Left forelimb (tissue), 1 donor: ENCODE data around the gene CDKAL1.
"Not testable (repeated sequence)": the region's sequence is repeated elsewhere in the genome, so short reads cannot be mapped to it uniquely, and the experiment has no call there.

Experiments used
- DNase-seq: peaks from one replicate; pipeline ENCODE4 v3.0.0-alpha.2; 2018; ENCODE audit warnings: low spot score

CDKAL1 gene

DNA sequence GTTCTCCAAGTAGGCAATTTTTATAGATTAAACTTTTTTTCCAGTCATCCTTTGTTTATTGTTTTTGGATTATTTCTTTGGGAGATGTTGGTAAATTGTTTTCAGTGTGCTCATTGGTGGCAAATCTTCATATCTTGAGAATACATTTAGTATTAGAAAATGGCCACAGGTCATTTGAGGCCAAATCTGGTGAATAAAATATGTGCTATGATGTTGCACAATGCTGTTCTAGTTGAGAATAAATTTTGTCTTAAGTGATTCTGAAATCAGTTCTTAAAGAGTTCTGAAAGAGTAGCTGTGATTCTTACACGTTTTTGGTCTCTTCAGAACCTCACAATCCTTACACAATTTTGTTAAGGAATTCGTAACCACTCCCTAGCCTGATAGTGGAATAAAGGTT, 20.1 kb downstream of the CDKAL1 start:
- no peak for DNase-seq

DNA sequence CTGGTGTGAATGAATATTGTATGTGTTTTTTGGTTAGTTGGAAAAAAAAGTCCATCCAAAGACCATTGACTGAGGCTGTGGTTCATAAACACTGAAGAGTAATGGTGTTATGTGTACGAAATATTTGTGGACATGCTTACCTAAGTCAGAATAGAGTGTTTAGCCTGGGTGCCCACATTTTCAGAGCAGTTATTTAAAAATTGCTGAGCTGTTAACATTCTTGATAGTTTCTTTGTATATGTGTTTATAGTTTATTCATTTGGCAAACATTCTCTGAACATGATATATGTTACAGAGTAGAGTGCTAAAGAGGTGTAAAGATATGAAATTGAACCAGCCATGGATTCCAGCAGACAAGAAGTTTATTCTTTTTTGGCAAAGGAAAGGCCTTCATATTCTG, 20.6 kb downstream of the CDKAL1 start:
- DNase-seq, result no peak

DNA sequence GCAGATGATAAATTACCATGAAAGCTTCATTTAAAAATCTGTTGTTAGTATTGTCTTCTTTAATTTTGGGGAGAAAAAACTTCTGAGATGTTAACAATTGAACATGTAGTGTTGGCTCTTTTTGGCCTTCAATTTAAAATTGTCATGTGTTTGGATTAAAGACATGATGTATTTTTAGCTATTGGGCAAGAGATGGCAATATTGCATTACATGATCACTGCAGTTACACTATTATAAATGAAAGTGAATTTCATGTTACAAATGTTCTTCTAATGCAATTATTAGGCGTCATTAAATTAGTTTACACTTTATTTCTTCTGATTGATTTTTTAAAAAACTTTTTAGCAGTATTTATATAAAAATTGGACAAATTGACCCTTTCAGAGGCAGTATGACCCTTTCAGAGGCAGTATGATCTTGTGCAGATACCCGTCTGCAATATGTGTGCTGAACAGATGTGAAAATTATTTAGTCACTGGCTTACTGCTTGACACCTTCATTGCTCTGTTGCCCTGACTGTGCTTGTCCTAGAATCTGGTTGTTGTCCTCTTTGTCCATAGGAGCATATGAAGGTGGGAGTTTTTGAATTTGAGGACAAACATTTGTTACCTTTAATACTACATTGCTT, 25.8 kb downstream of the CDKAL1 start:
- DNase-seq, result no peak

DNA sequence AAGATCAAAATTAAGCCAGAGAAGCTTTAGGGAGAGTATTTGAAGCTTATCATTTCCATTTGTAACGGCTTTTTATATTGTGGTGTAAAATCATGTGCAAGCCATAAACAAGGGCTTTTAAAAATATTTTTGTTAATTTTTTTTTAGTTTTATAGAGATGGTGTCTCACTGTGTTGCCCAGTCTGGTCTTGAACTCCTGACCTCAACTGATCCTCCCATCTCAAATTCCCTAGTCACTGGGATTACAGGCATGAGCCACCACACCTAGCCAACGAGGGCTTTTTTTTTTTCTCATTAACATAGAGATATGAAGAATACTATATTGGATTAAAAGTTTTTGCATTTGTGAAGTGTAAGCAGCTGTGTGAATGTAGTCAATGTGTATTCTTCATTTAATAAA, 29.1 kb downstream of the CDKAL1 start:
- DNase-seq, result no peak

DNA sequence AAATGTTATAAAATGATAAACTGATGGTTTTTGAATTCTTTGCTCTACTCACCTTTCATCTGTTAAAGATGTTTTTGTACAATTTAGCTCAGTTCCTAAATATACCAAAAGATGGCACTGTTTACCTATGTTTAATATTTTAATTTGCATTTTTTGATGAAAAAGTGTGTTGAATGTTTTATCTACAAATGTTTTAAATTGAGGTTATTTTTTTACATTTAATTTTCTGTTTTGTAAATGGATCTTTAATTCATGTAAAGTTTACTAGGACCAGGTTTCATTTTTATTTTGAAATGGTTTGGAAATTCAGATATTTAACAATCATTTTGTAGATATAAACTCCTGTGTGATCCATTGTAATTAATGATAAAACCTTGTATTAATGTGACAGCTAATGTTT, 30.0 kb downstream of the CDKAL1 start:
- DNase-seq, result no peak

DNA sequence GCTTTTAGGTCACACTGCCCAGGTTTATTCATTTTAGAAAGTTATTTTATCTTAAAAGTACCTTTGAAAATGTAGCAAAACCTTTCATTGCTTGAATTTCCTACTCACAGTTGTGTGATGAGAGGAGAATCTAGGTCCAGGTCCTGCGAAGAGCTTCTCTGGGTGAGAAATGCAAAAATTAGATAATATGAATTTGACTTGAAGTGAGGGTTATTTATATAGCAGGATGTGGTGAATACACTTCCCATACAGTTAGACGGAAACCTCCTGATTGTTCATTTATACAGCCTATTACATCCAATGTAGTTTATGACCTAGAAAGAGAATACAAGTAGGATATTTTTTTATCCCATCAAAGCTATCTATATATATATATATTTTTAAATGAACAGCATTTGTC, 30.5 kb downstream of the CDKAL1 start:
- no peak for DNase-seq

DNA sequence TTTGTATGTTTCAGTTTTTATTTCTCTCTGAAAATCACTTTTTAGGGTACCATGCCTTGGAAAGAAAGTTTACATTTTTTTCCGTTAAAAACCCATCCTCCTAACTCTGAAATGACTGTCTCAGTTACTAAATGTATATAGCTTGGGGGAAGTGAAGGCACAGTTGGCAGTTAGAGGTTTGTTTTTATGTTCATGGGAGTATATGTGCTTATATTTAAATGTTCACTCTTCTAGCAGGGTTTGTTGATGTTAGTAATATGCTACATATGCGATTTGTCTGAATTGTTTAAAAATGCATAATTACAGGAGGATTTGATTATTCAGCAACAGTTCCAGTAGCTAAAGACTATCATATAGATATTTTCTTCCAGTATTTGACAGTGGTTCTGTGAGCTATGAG, 31.1 kb downstream of the CDKAL1 start:
- DNase-seq, result no peak

DNA sequence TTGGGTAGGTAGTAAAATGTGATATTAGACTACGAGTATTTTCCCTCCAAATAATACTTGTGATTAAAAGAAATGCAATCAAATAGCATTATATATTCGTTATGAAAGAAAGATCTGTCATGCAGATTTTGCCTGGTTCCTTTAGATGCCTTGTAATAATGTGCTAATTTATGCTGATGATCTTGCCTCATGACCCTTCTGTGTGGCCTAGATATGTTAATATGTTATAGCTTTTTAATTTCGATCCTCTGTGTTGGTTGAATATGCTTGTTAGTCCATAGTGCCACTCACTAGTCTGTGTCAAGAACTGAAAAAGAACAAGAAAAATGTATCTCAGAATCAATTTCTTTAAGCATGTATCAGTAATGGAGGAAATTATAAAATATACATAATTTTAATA, 31.9 kb downstream of the CDKAL1 start:
- no peak for DNase-seq

DNA sequence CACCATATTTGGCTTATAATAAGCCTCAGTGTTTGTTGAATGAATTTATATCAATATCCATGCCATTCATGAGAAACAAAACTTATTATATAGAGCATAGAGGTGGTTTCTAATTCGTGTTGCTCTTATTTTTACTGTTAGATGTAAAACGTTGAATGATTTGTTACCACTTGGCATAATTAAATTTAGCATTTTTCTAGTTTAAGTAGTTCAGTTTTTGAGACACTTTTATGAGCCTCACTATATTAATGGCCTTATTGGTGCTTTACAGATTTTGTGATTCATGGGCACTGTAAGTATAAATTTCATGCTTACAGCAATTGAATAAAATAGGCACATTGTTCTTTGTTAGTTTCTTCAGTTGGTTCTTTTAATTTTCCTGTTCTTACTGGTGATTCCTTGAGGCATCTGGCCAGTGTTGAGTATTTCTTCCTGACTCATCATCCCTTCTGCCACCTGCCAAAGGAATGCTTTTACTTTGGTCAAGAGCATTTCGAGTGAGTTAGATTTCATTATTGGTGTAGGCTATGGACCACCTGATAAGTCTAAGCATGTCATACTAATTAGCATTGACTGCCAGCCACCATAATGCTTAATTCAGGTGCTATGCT, 34.8 kb downstream of the CDKAL1 start:
- DNase-seq, result no peak

DNA sequence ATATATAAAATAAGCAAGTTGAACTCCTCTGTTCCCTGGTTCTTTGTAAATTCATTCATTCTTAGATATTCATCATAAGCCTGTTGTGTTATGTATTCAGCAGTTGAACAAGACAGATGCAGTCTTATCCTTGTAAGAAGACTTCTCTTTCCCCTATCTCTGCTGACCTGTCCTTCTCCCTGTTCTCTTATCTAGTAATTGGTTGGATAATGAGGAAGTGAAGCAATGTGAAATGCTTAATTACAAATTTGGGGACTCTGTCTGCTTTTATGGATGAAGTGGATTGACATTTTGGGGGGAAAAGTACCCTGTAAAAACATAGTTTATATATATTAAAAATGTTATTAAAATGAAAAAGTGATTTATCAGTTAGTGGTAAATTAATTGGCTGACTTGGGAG, 37.0 kb downstream of the CDKAL1 start:
- DNase-seq, result no peak

DNA sequence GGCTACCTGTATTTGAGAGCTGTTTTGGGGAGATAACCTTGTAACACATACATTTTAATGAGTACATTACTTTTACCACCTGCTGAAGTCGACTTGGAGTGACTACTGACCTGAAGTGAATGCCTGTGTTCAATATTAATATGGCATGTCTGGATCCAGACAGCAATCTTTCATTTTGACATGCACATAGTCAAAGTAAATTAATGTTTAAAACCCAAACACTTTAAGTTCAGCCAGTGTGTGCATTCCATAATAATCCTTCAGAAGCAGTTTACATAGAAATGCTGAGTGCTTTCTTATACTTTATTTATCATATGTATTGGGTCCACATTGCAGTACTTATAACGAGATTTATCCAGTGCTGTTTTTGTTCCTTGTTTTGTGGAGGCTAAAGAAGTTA, 38.0 kb downstream of the CDKAL1 start:
- DNase-seq, result no peak

DNA sequence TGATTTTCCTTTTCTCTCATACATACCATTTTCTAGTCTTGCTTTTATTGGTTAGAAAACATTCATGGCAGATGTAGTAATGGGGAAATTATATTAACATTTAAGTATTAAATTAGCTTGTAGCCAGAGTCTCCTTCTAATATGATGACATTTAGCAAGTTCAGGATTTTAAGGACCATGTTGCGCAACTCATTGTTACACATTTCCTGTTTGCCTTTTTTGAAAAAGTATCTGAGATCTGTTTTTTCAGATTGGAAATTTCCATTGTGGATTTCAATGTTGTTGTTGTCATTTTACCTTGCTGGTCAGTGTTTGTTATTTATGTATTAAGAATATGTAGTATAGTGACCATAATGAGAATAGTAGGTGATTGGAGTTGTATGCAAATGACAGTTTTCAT, 38.7 kb downstream of the CDKAL1 start:
- no peak for DNase-seq

DNA sequence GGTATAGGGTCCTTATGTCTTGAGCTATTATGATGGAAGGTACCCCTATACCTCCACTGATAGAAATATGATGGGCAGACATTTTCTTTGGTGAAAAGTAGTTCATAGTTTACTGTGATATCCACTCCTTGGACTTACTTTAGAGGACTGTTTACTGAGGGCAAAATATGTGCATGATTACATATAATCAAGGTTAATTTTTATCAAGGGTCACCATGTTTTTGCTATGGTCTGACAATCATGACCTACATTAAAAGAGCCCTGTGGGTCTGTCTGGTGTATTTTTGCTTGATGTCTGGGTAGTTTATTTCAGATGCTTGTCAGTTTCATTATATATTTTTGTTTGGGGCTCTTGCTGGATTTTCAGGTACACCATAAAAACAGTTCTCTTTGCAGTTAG, 40.1 kb downstream of the CDKAL1 start:
- no peak for DNase-seq

DNA sequence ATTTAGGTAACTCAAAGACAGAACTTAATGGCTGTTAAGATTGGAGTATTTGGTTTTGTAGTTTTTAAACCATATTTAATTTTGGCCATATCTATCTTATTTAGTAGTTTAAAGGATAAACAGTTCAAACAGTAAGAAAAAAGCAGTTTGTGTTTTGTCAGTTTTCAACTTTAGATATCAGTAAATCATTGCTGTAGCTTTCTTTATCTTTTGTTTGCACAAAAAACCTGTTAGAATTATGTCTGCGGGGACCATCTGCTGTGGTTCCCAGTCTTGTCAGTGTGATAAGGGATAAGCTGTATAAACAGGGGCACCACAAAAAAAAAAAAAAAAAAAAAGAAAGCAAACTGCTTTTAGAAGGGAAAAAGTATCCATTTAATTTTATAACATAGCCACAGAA, 40.9 kb downstream of the CDKAL1 start:
- DNase-seq, result no peak

DNA sequence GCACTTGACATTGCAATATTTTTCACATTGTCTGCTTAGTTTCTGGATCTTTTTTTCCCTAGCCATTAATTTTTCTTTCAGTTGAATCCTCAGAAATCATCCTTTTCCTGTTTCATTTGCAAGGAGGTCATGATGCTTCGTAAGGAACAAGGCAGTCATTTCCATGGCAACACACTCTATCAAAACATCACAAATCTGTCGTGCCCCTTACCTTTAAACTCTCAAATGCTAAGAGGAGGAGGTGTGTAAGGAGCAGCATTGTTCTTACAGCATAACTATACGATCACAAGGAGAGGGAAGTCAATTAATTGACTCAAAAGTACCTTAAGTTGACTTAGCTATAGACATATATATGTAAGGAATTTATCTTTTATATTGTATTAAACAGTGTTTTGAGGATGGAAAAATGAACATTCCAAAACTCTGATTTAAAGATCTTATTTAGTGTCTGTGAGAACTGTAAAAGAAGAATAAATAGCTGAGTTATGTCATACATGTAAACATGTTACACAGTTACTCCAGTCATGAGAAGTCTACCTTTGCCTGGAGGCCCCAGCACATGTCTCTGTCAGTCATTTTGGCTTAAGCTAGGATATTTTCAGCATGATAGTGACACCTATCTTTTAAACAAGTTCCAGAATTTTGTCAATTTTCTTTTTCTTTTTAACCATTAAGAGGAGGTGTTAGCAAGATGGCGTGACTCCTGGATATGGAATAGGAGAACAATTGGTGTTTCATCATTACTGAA, 41.6 kb downstream of the CDKAL1 start:
- no peak for DNase-seq

DNA sequence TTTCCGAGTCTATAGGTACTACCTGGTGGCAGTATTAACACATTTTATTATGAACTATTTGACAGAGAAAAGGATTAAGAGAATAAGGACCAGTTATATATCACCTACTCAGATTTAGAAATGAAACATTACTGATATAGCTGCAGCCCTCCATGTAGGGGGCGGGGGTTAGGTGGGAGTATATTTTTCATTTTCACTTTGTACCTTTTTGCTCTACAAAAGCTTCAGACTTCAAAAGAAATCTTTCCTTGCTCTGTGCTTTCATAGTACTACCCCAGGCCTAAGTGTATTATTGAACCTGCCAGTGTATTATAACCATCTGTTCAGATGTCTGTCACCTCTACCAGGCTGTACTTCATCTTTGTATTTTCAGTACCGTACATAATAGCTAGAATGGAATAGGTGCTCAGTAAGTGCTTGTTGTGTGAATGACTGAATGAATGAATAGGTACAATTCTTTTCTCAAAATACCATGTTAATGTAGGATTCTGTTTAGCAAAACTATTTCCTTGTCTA, 43.0 kb downstream of the CDKAL1 start:
- no peak for DNase-seq

DNA sequence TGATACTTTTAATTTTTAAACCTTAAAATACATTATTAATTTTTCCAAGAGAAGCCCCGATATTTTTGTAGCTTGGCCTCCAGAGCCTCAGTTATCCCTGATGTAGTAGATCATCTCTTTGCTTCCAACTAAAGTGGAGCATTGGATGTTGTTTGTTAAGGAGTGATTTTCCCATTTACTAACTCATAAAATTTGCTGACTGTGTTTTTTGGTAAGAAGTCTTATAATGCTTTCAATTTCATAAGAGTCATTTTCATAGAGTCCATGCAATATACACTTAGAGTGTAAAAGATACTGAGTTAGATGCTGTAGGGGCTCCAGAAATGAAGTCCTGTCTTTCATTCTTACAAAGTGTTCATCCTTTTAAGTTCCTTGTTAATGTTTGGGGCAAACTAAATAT, 46.8 kb downstream of the CDKAL1 start:
- DNase-seq, result no peak

DNA sequence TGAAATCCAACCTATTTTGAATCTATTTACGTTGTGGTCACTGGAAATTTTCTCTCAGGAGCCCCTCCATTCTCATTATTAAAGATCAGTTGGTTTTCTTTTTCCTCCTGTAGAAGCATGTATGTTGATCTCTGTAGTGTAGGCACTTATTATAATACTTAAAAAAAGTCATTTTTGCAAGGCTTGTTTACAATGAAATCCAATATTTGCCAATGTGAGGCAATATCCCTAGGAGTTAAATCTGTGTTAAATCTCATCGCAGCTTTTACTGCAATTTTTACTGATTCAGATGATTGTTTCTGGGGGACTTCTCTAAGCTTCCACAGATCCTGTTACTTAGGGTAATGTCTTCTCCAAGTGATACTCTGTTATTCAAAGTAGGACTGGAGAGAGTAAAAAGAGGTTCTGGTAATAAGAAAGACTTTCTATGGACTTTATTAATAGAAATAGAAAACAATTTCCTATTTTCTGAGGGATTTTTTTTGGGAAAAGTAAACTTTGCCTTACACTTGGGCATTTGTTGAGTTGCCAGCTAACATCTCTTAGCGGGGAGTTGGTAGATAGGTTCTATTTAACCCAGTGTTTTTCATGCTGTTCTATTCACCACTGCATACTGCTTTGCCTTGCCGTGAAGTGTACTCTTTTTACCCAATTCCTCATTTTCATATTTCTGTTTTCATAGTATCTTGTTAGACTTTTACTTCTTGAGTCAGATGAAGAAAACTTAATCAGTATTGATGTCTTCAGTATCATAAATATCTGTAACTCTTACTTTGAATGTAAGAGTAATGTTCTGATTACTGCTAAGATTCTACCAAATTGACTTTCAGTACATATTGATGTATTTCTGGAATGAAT, 48.6 kb downstream of the CDKAL1 start:
- DNase-seq, result no peak

DNA sequence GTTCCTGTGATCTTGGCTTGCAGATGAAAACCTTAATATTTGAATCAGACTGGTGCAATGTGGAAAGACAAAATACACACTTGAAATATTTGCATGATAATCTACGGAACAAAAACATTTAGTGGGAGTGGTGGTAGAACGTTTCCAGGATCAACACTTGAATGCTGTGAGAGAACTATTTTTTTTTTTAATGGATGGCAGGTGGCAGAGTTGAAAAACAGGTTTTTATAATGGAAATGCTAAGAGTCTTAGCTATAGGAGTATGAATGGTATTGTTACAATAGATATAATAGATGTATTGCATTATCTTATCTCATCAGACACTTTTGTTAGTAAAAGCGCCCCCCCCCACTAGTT, 49.2 kb downstream of the CDKAL1 start:
- DNase-seq, result no peak

DNA sequence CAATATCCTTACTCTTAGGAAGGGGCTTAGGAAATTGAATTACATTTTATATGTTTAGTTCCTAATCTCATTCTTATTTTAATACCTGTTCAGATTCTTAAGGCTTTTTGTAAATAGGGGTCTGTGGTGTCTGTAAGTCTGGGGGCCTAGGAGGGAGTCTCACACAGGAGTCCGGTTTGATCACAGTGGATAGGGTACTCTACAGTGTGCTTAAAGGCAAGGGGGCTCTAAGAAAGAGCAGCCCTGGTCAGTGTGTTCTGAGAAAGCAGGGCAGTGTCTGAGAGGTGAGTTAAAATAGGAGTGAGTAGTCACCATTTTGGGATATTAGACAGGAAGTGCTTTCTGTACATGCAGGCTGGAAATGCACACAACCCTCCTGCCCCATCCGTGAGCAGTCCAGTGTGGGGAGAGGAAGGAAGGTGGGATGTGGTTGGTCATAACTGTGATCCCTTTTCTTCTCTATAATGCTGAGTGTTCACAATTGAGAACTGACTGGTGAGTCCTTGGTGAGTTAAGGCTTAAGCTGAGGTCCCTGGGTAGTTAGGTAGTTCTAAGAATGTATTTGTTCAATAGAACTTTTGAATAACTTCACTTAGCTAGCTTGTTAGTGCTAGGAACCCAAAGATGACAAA, 50.0 kb downstream of the CDKAL1 start:
- no peak for DNase-seq

DNA sequence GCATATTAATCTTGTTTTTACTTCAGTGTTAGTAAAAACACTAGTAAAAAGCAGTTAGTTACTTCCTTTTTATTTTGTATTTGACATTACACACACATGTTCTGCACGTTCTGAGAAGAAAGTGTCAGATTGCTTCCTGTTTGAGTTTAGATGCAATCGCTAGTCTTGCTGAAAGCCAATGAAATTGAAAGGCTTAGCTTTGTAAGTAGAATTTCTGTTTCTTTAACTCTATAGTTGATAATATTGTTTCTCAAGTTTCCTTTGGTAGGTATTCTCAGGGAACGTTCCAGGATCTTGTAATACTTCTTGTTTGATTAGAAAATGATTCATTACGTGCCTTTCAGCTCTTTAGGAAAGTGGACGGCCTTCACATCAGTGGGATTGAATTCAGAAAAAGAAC, 55.0 kb downstream of the CDKAL1 start:
- no peak for DNase-seq

DNA sequence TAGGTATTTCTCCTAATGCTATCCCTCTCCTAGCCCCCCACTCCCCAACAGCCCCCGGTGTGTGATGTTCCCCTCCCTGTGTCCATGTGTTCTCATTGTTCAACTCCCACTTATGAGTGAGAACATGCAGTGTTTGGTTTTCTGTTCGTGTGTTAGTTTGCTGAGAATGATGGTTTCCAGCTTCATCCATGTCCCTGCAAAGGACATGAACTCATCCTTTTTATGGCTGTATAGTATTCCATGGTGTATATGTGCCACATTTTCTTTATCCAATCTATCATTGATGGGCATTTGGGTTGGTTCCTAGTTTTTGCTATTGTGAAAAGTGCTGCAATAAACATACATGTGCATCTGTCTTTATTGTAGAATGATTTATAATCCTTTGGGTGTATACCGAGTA, 56.2 kb downstream of the CDKAL1 start:
- not testable (repeated sequence) for DNase-seq
